IMR-90 (cell line): ENCODE results near the gene TOR4A. TPM values are rescaled to one million over a fixed set of nuclear protein-coding genes. Genes with fewer than 3 reads are reported as not detected.

Experiments
- ATAC-seq: fragments of 200-7000 bp; cut with Tn5 transposase; 2 replicates; pipeline ENCODE4 v1.9.1; 2020; ENCODE audit warnings: low read depth, mild to moderate bottlenecking, moderate library complexity
- BruUV-seq: library from RNA; stranded (reverse); fragments of 400-500 nt; replicated peaks from 2 replicates; lab custom pipeline; 2021; lab: Mats Ljungman, UMichigan
- CTCF ChIA-PET: fragments of 300-600 bp; formaldehyde crosslinking; extraction: SDS; loops from one replicate; lab custom pipeline; 2021; ENCODE audit warnings: antibody characterized with exemption; lab: Yijun Ruan, JAX
- POLR2A ChIA-PET: fragments of 300-600 bp; sonication (Branson Sonifier 250); formaldehyde crosslinking; loops from one replicate; lab custom pipeline; 2022; ENCODE audit warnings: antibody characterized with exemption; ENCODE audit not compliant: unreplicated experiment; lab: Charles Lee
- DNase-seq: peaks from one replicate; pipeline ENCODE4 v3.0.0; 2013
- H2AFZ ChIP-seq: replicated peaks from 2 replicates; pipeline ENCODE3; 2013; ENCODE audit warnings: low read length, mild to moderate bottlenecking; ENCODE audit not compliant: poor library complexity
- H2AK5ac ChIP-seq: 2 replicates; pipeline ENCODE4 v1.6.1; 2013; ENCODE audit warnings: low read depth, low read length, inconsistent platforms
- H2AK9ac ChIP-seq: replicated peaks from 2 replicates; pipeline ENCODE3; 2013; ENCODE audit warnings: mild to moderate bottlenecking, low read depth, low read length, moderate library complexity; ENCODE audit not compliant: poor library complexity
- H2BK120ac ChIP-seq: 2 replicates; pipeline ENCODE4 v1.6.1; 2013; ENCODE audit warnings: low read depth, low read length, inconsistent platforms
- H2BK15ac ChIP-seq: 3 replicates; pipeline ENCODE4 v1.6.1; 2013; ENCODE audit warnings: low read depth, low read length, inconsistent platforms
- H2BK20ac ChIP-seq: 2 replicates; pipeline ENCODE4 v1.6.1; 2013; ENCODE audit warnings: low read depth, mild to moderate bottlenecking, inconsistent platforms, low read length, moderate library complexity
- H2BK5ac ChIP-seq: 2 replicates; pipeline ENCODE4 v1.6.1; 2013; ENCODE audit warnings: mild to moderate bottlenecking, low read depth, low read length, inconsistent platforms; ENCODE audit not compliant: poor library complexity, severe bottlenecking
- H3K14ac ChIP-seq: replicated peaks from 2 replicates; pipeline ENCODE4 v1.6.1; 2013; ENCODE audit warnings: low read depth, low read length, inconsistent platforms
- H3K18ac ChIP-seq: 2 replicates; pipeline ENCODE4 v1.6.1; 2013; ENCODE audit warnings: low read depth, low read length, control low read depth
- H3K23ac ChIP-seq: 2 replicates; pipeline ENCODE4 v1.6.1; 2013; ENCODE audit warnings: low read depth, low read length, inconsistent platforms
- H3K27ac ChIP-seq: 2 replicates; pipeline ENCODE4 v1.5.1; 2013; ENCODE audit warnings: mild to moderate bottlenecking, control low read depth, low read length; ENCODE audit not compliant: insufficient read depth
- H3K27me3 ChIP-seq: 2 replicates; pipeline ENCODE4 v1.6.1; 2013; ENCODE audit warnings: low read length; ENCODE audit not compliant: control insufficient read depth, insufficient read depth
- H3K36me3 ChIP-seq: 2 replicates; pipeline ENCODE4 v1.6.1; 2013; ENCODE audit warnings: low read length, mixed read lengths; ENCODE audit not compliant: control insufficient read depth, insufficient read depth
- H3K4ac ChIP-seq: 2 replicates; pipeline ENCODE4 v1.6.1; 2013; ENCODE audit warnings: low read depth, low read length, inconsistent platforms
- H3K4me1 ChIP-seq: 2 replicates; pipeline ENCODE4 v1.6.1; 2013; ENCODE audit warnings: low read length, mixed read lengths; ENCODE audit not compliant: control insufficient read depth, insufficient read depth
- H3K4me2 ChIP-seq: 2 replicates; pipeline ENCODE4 v1.6.1; 2013; ENCODE audit warnings: low read depth, mild to moderate bottlenecking, control low read depth, low read length, moderate library complexity
- H3K4me3 ChIP-seq: 2 replicates; pipeline ENCODE4 v1.5.1; 2013; ENCODE audit warnings: low read depth, mild to moderate bottlenecking, control low read depth, low read length, moderate library complexity; ENCODE audit not compliant: insufficient read depth
- H3K56ac ChIP-seq: 2 replicates; pipeline ENCODE4 v1.6.1; 2013; ENCODE audit warnings: low read length, inconsistent platforms; ENCODE audit not compliant: insufficient read depth; ENCODE audit errors: extremely low read depth
- H3K79me1 ChIP-seq, 2 experiments: 2 replicates each; pipeline ENCODE4 v1.6.1; 2013; ENCODE audit warnings: low read length in 2 of 2, inconsistent platforms in 1 of 2, low read depth in 1 of 2
- H3K9ac ChIP-seq: 2 replicates; pipeline ENCODE4 v1.6.1; 2013; ENCODE audit warnings: low read depth, low read length, control low read depth
- H3K9me1 ChIP-seq: 2 replicates; pipeline ENCODE4 v1.6.1; 2013; ENCODE audit warnings: low read length, inconsistent platforms; ENCODE audit not compliant: insufficient read depth
- H3K9me3 ChIP-seq: 2 replicates; pipeline ENCODE4 v1.6.1; 2013; ENCODE audit warnings: low read length; ENCODE audit not compliant: control insufficient read depth, insufficient read depth
- H4K20me1 ChIP-seq: 2 replicates; pipeline ENCODE4 v1.6.1; 2013; ENCODE audit warnings: low read length, inconsistent platforms; ENCODE audit not compliant: insufficient read depth
- H4K5ac ChIP-seq: 2 replicates; pipeline ENCODE4 v1.6.1; 2013; ENCODE audit warnings: mild to moderate bottlenecking, low read depth, low read length, control low read depth
- H4K8ac ChIP-seq, 2 experiments: 2 replicates each; pipeline ENCODE4 v1.6.1; 2013; ENCODE audit warnings: low read depth in 2 of 2, low read length in 2 of 2, control low read depth in 1 of 2, inconsistent platforms in 1 of 2
- H4K91ac ChIP-seq: 2 replicates; pipeline ENCODE4 v1.6.1; 2013; ENCODE audit warnings: low read depth, low read length, inconsistent platforms; ENCODE audit not compliant: insufficient read depth
- BHLHE40 ChIP-seq: fragments of 150-350 bp; IDR thresholded peaks from 2 replicates; pipeline ENCODE4 v1.6.1; 2016; ENCODE audit warnings: mild to moderate bottlenecking, low read depth, low read length
- CEBPB ChIP-seq: IDR thresholded peaks from 2 replicates; pipeline ENCODE4 v1.6.1; 2012; ENCODE audit warnings: low read depth, low read length, improper control_type of control experiment
- MAFK ChIP-seq: IDR thresholded peaks from 2 replicates; pipeline ENCODE4 v1.6.1; 2012; ENCODE audit warnings: low read depth, low read length, improper control_type of control experiment
- NFE2L2 ChIP-seq: fragments of 150-350 bp; IDR thresholded peaks from 2 replicates; pipeline ENCODE4 v1.6.1; 2016; ENCODE audit warnings: low read depth, mild to moderate bottlenecking, low read length
- POLR2A ChIP-seq: IDR thresholded peaks from 2 replicates; pipeline ENCODE4 v1.6.1; 2012; ENCODE audit warnings: mild to moderate bottlenecking, low read depth, low read length
- RAD21 ChIP-seq: IDR thresholded peaks from 2 replicates; pipeline ENCODE4 v1.6.1; 2012; ENCODE audit warnings: low read length, improper control_type of control experiment
- RCOR1 ChIP-seq: IDR thresholded peaks from 2 replicates; pipeline ENCODE4 v1.6.1; 2012; ENCODE audit warnings: mild to moderate bottlenecking, low read length, improper control_type of control experiment; ENCODE audit not compliant: insufficient replicate concordance
- WGBS, 2 experiments: methylation state at CpG; one replicate each; pipeline versions ENCODE4 v1.1.5 to v1.1.7; 2013; ENCODE audit warnings: missing lambda C conversion rate in 2 of 2; ENCODE audit not compliant: insufficient read length in 1 of 2; ENCODE audit errors: extremely low coverage in 2 of 2; 5-methylcytosine and 5-hydroxymethylcytosine counted together
- dilution Hi-C: fragments of 300-500 bp; cut with HindIII; formaldehyde crosslinking; loops from one replicate; pipeline ENCODE4 v1.14.3; 2018; ENCODE audit warnings: low sequenced_read_pairs; ENCODE audit not compliant: unreplicated experiment
- in situ Hi-C: fragments of 300-500 bp; cut with MboI; formaldehyde crosslinking; loops from 3 replicates; pipeline ENCODE4 v1.14.3; 2019; ENCODE audit warnings: low sequenced_read_pairs, inconsistent platforms, mixed read lengths
- intact Hi-C: fragments of 100-400 bp; cut with micrococcal nuclease; formaldehyde crosslinking; loops from 2 replicates; pipeline ENCODE4 v1.10.0; 2022
- polyA plus RNA-seq, 3 experiments: library from polyadenylated mRNA; depleted of rRNA; stranded (reverse); fragments of >200 nt; gene quantifications; 2 replicates each; pipeline ENCODE4 v1.2.3, GENCODE V29; 2012; ENCODE audit warnings: low replicate concordance in 1 of 3
- total RNA-seq: library from RNA; depleted of rRNA; stranded (reverse); fragments of >200 nt; gene quantifications from 2 replicates; pipeline ENCODE4 v1.2.3, GENCODE V29; 2012

The TOR4A gene
- total and polyA plus RNA-seq, 2 of the 4 experiments (the other 2 are of a cell fraction) = 9.7 to 22.9 TPM

DNA sequence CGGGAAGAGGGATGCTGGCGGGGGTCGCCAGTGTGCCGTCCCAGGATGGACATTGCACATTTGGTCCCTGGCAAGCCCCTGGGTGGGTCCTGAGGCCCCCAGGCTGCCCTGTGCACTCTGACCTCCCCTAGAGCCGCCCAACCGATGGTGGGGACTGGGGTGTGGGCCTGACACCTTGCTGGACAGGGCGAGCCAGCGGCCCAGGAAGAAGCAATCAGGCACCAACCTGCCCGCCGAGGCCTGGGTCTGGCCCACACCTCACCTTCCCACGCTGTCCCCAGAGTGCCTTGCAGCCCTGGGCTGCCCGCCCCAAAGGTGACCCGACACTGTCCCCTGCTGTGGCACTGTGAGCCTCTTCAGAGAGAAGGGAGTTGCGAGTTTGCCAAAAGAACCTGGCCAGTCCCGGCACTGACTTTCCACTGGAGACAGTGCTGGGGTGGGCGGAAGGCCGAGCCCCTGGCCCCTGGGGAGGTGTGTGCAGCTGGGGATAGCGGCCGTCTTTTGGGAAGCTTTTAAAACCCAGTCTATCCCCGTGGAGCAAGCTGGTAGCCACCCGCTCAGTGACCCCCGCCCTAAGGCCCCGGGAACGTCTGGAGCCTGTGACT, 36.5 kb downstream of the TOR4A start:
- H4K5ac ChIP-seq = no peak overlapping the region
- H3K56ac ChIP-seq = no peak overlapping the region
- no peak overlapping the region for H2BK20ac ChIP-seq
- POLR2A ChIA-PET = no interaction called here
- H3K9me1 ChIP-seq = no peaks in the 10 kb centered on the region
- no peaks in the 10 kb centered on the region for H3K79me1 ChIP-seq
- H2AK5ac ChIP-seq = no peak overlapping the region
- H2BK120ac ChIP-seq = no peak overlapping the region
- H3K27me3 ChIP-seq = no peaks in the 10 kb centered on the region; the same call in 1 of the 2 replicates
- CTCF ChIA-PET = no interaction called here
- 0 out of 2 replicates have a peak, but pooled peaks cover 2% of the 10 kb centered on the region for H3K4me1 ChIP-seq
- no peak for TF ChIP-seq CEBPB
- no peak for TF ChIP-seq RAD21
- TF ChIP-seq RCOR1 = no peak
- no peak for TF ChIP-seq POLR2A
- TF ChIP-seq NFE2L2 = no peak
- TF ChIP-seq MAFK = no peak
- TF ChIP-seq BHLHE40 = no peak
- no peaks in the 10 kb centered on the region for H3K9me3 ChIP-seq
- H2AK9ac ChIP-seq = no peak overlapping the region
- no peak overlapping the region for H2BK5ac ChIP-seq
- H3K9ac ChIP-seq = no peak overlapping the region
- no peak overlapping the region for H3K27ac ChIP-seq
- in situ Hi-C loops (no loop called here), intact Hi-C loops (no loop called here), dilution Hi-C loops (no loop called here)
- no peak overlapping the region for H3K23ac ChIP-seq
- H2BK15ac ChIP-seq = no peak overlapping the region
- H3K4me3 ChIP-seq = no peak overlapping the region
- H3K36me3 ChIP-seq = no peaks in the 10 kb centered on the region
- H3K18ac ChIP-seq = no peak overlapping the region
- H3K14ac ChIP-seq = no peak overlapping the region
- H4K91ac ChIP-seq = no peak overlapping the region
- BruUV-seq = no TSS peak
- no peak for DNase-seq
- no peak overlapping the region for H4K8ac ChIP-seq
- no peaks in the 10 kb centered on the region for H4K20me1 ChIP-seq
- no peak overlapping the region for H3K4ac ChIP-seq
- H2AFZ ChIP-seq = no peak overlapping the region
- H3K4me2 ChIP-seq = no peak overlapping the region
- no peak for ATAC-seq
- WGBS, 2 experiments = 85% methylated on average over 9 of the region's 24 CpGs; no CpG with 5 or more reads in 1 of the 2 experiments
